GM21786 (cell line): ENCODE measurements around the gene HIPK4.
"Not testable (repeated sequence)": the region's sequence is repeated elsewhere in the genome, so short reads cannot be mapped to it uniquely, and the experiment has no call there.

Experiments
- ATAC-seq: cut with Tn5 transposase; IDR thresholded peaks from one replicate; pipeline ENCODE4 v1.9.1; 2021; ENCODE audit not compliant: unreplicated experiment

The HIPK4 gene

GRCh38 chr19:40390084-40390742 lies at the start of gene HIPK4:
HIPK4 (minus strand) TSS chr19:40390181; CDS start chr19:40389902, 279 bp downstream.
- ATAC-seq: no peak

- ATAC-seq: no peak
These were observed 48.3 kb upstream of the HIPK4 start for GRCh38 chr19:40438284-40438683.

- no peak for ATAC-seq
These were observed 43.6 kb upstream of the HIPK4 start for GRCh38 chr19:40433391-40434216.

GRCh38 chr19:40432760-40433159 lies 42.8 kb upstream of the HIPK4 start:
- not testable (repeated sequence) for ATAC-seq

- no peak for ATAC-seq
These were observed 41.7 kb upstream of the HIPK4 start for GRCh38 chr19:40431698-40432097.

GRCh38 chr19:40430242-40430641 lies 40.3 kb upstream of the HIPK4 start:
- ATAC-seq: not testable (repeated sequence)

- not testable (repeated sequence) for ATAC-seq
These were observed 38.2 kb upstream of the HIPK4 start for GRCh38 chr19:40428197-40428596.

- peak; percentile 71 for ATAC-seq
These were observed 35.7 kb upstream of the HIPK4 start, which contains the start of gene SERTAD1 for GRCh38 chr19:40425450-40426287. SERTAD1 (minus strand) TSS chr19:40425992; CDS start chr19:40423546, 2,446 bp downstream.

GRCh38 chr19:40424637-40425449 lies 34.9 kb upstream of the HIPK4 start:
- no peak for ATAC-seq

- no peak for ATAC-seq
These were observed 34.0 kb upstream of the HIPK4 start for GRCh38 chr19:40423938-40424337.

- ATAC-seq: no peak
These were observed 33.0 kb upstream of the HIPK4 start for GRCh38 chr19:40422748-40423566.

- no peak for ATAC-seq
These were observed 32.2 kb upstream of the HIPK4 start for GRCh38 chr19:40421993-40422747.

GRCh38 chr19:40420766-40421765 lies 31.1 kb upstream of the HIPK4 start:
- peak; percentile 35 for ATAC-seq

- no peak for ATAC-seq
These were observed 30.4 kb upstream of the HIPK4 start for GRCh38 chr19:40420451-40420765.

GRCh38 chr19:40419780-40420179 lies 29.8 kb upstream of the HIPK4 start:
- no peak for ATAC-seq

- no peak for ATAC-seq
These were observed 29.2 kb upstream of the HIPK4 start for GRCh38 chr19:40419066-40419612.

GRCh38 chr19:40418040-40418439 lies 28.1 kb upstream of the HIPK4 start:
- no peak for ATAC-seq

GRCh38 chr19:40417643-40417981 lies 27.6 kb upstream of the HIPK4 start:
- ATAC-seq: no peak
